22Rv1 (cell line): ENCODE data around the gene PPP1R14C.

Source experiments
- H3K27ac ChIP-seq: fragments of 450-650 bp; 2 replicates; pipeline ENCODE4 v1.5.1; 2017
- CTCF ChIP-seq: fragments of 450-650 bp; IDR thresholded peaks from 2 replicates; pipeline ENCODE4 v1.5.1; 2017; ENCODE audit warnings: mild to moderate bottlenecking
- ZFX ChIP-seq: fragments of 450-650 bp; IDR thresholded peaks from 2 replicates; pipeline ENCODE4 v1.6.1; 2017; ENCODE audit warnings: antibody characterized with exemption, borderline replicate concordance

The PPP1R14C gene

GRCh38 chr6:150249261-150249660 is 106.4 kb downstream of the PPP1R14C start:
- TF ChIP-seq ZFX (no peak), CTCF (no peak)
- H3K27ac ChIP-seq: no peak overlapping the region

- H3K27ac ChIP-seq: no peak overlapping the region
- no peak for TF ChIP-seq ZFX
- no peak for TF ChIP-seq CTCF
Observed at GRCh38 chr6:150250826-150251225, 108.0 kb downstream of the PPP1R14C start.

- H3K27ac ChIP-seq: no peak overlapping the region
- TF ChIP-seq ZFX (no peak), CTCF (no peak)
Observed at GRCh38 chr6:150251566-150252186, 108.8 kb downstream of the PPP1R14C start.

GRCh38 chr6:150252714-150253444 is 110.0 kb downstream of the PPP1R14C start:
- no peak for TF ChIP-seq ZFX
- no peak for TF ChIP-seq CTCF
- no peak overlapping the region for H3K27ac ChIP-seq

GRCh38 chr6:150253489-150253888 is 110.6 kb downstream of the PPP1R14C start:
- no peak overlapping the region for H3K27ac ChIP-seq
- no peak for TF ChIP-seq ZFX
- TF ChIP-seq CTCF: no peak

GRCh38 chr6:150254770-150255169 is 111.9 kb downstream of the PPP1R14C start:
- TF ChIP-seq ZFX: no peak
- no peak for TF ChIP-seq CTCF
- H3K27ac ChIP-seq: no peak overlapping the region

GRCh38 chr6:150255840-150256239 is 113.0 kb downstream of the PPP1R14C start:
- TF ChIP-seq CTCF: no peak
- TF ChIP-seq ZFX: no peak
- no peak overlapping the region for H3K27ac ChIP-seq
